Effector memory CD4-positive, alpha-beta T cell (primary cell): ENCODE data around the gene CDK17.

Experiments used
- DNase-seq, 3 donors: peaks; one replicate each; pipeline ENCODE4 v3.0.0-alpha.2; 2020
- H3K27ac ChIP-seq: 2 replicates; pipeline ENCODE4 v1.7.0; 2013; ENCODE audit warnings: mild to moderate bottlenecking, low read length, moderate library complexity; ENCODE audit not compliant: insufficient read depth, poor library complexity, severe bottlenecking
- H3K27me3 ChIP-seq: replicated peaks from 2 replicates; pipeline ENCODE4 v1.7.0; 2013; ENCODE audit warnings: mild to moderate bottlenecking, low read length; ENCODE audit not compliant: insufficient read depth, control insufficient read depth, poor library complexity, severe bottlenecking
- H3K36me3 ChIP-seq: 2 replicates; pipeline ENCODE4 v1.7.0; 2013; ENCODE audit warnings: mild to moderate bottlenecking, low read length, moderate library complexity; ENCODE audit not compliant: control insufficient read depth, insufficient read depth
- H3K4me1 ChIP-seq: 2 replicates; pipeline ENCODE4 v1.7.0; 2013; ENCODE audit warnings: low read length, mild to moderate bottlenecking; ENCODE audit not compliant: control insufficient read depth, insufficient read depth, poor library complexity, severe bottlenecking
- H3K4me3 ChIP-seq: 2 replicates; pipeline ENCODE4 v1.7.0; 2013; ENCODE audit warnings: low read length, low read depth, mild to moderate bottlenecking; ENCODE audit not compliant: insufficient read depth, poor library complexity, severe bottlenecking
- H3K9me3 ChIP-seq: 2 replicates; pipeline ENCODE4 v1.7.0; 2013; ENCODE audit warnings: mild to moderate bottlenecking, low read length, moderate library complexity; ENCODE audit not compliant: control insufficient read depth

The CDK17 gene

GRCh38 chr12:96294831-96295230, 105.4 kb downstream of the CDK17 start:
- peaks cover 23% of the 10 kb centered on the region for H3K36me3 ChIP-seq
- no peaks in the 10 kb centered on the region for H3K9me3 ChIP-seq
- peaks cover 4% of the 10 kb centered on the region for H3K4me1 ChIP-seq
- H3K27me3 ChIP-seq, result no peaks in the 10 kb centered on the region
- H3K4me3 ChIP-seq, result no peak overlapping the region
- DNase-seq, result no peak
- no peak overlapping the region for H3K27ac ChIP-seq

GRCh38 chr12:96293093-96293492, 107.1 kb downstream of the CDK17 start:
- H3K4me3 ChIP-seq, result no peak overlapping the region
- H3K27ac ChIP-seq, result no peak overlapping the region
- H3K27me3 ChIP-seq, result no peaks in the 10 kb centered on the region
- H3K4me1 ChIP-seq, result peaks cover 4% of the 10 kb centered on the region
- H3K9me3 ChIP-seq, result no peaks in the 10 kb centered on the region
- H3K36me3 ChIP-seq, result peaks cover 30% of the 10 kb centered on the region
- DNase-seq, result no peak

GRCh38 chr12:96289067-96289466, 111.2 kb downstream of the CDK17 start:
- Histone ChIP-seq H3K36me3 (peaks cover 58% of the 10 kb centered on the region), H3K9me3 (no peaks in the 10 kb centered on the region), H3K27me3 (no peaks in the 10 kb centered on the region), H3K4me1 (no peaks in the 10 kb centered on the region), H3K27ac (no peak overlapping the region), H3K4me3 (no peak overlapping the region)
- DNase-seq, result no peak

GRCh38 chr12:96285158-96285557, 115.1 kb downstream of the CDK17 start:
- H3K4me3 ChIP-seq, result no peak overlapping the region
- DNase-seq, result no peak
- H3K27me3 ChIP-seq, result no peaks in the 10 kb centered on the region
- no peaks in the 10 kb centered on the region for H3K4me1 ChIP-seq
- no peaks in the 10 kb centered on the region for H3K9me3 ChIP-seq
- H3K36me3 ChIP-seq, result peaks cover 75% of the 10 kb centered on the region
- H3K27ac ChIP-seq, result no peak overlapping the region

GRCh38 chr12:96274331-96274730, 125.9 kb downstream of the CDK17 start:
- Histone ChIP-seq H3K27ac (no peak overlapping the region), H3K36me3 (peaks cover 51% of the 10 kb centered on the region), H3K27me3 (no peaks in the 10 kb centered on the region), H3K4me1 (no peaks in the 10 kb centered on the region), H3K4me3 (no peak overlapping the region), H3K9me3 (no peaks in the 10 kb centered on the region)
- DNase-seq, result no peak

- no peaks in the 10 kb centered on the region for H3K27me3 ChIP-seq
- H3K36me3 ChIP-seq, result peaks cover 55% of the 10 kb centered on the region
- H3K9me3 ChIP-seq, result no peaks in the 10 kb centered on the region
- H3K4me3 ChIP-seq, result no peak overlapping the region
- H3K4me1 ChIP-seq, result no peaks in the 10 kb centered on the region
- no peak for DNase-seq
- no peak overlapping the region for H3K27ac ChIP-seq
Observed at GRCh38 chr12:96271469-96272199, 128.6 kb downstream of the CDK17 start.

GRCh38 chr12:96266238-96266637, 134.0 kb downstream of the CDK17 start:
- H3K36me3 ChIP-seq, result peaks cover 49% of the 10 kb centered on the region
- no peak for DNase-seq
- H3K27ac ChIP-seq, result no peak overlapping the region

GRCh38 chr12:96265836-96266235, 134.4 kb downstream of the CDK17 start:
- H3K9me3 ChIP-seq, result no peaks in the 10 kb centered on the region
- peaks cover 50% of the 10 kb centered on the region for H3K36me3 ChIP-seq
- DNase-seq, result no peak

More at GRCh38 chr12:96266238-96266637, 134.0 kb downstream of the CDK17 start:
- Histone ChIP-seq H3K4me1 (no peaks in the 10 kb centered on the region), H3K27me3 (no peaks in the 10 kb centered on the region), H3K9me3 (no peaks in the 10 kb centered on the region), H3K4me3 (no peak overlapping the region)

GRCh38 chr12:96265400-96265799, 134.8 kb downstream of the CDK17 start:
- no peak overlapping the region for H3K27ac ChIP-seq
- DNase-seq, result no peak
- no peak overlapping the region for H3K4me3 ChIP-seq
- peaks cover 50% of the 10 kb centered on the region for H3K36me3 ChIP-seq
- H3K27me3 ChIP-seq, result no peaks in the 10 kb centered on the region
- no peaks in the 10 kb centered on the region for H3K4me1 ChIP-seq
- no peaks in the 10 kb centered on the region for H3K9me3 ChIP-seq

More at GRCh38 chr12:96265836-96266235, 134.4 kb downstream of the CDK17 start:
- Histone ChIP-seq H3K4me1 (no peaks in the 10 kb centered on the region), H3K27ac (no peak overlapping the region), H3K4me3 (no peak overlapping the region), H3K27me3 (no peaks in the 10 kb centered on the region)

GRCh38 chr12:96263449-96263902, 136.8 kb downstream of the CDK17 start:
- Histone ChIP-seq H3K27ac (no peak overlapping the region), H3K4me1 (no peaks in the 10 kb centered on the region), H3K4me3 (no peak overlapping the region), H3K36me3 (peaks cover 44% of the 10 kb centered on the region), H3K27me3 (no peaks in the 10 kb centered on the region), H3K9me3 (no peaks in the 10 kb centered on the region)
- DNase-seq, result no peak
